ENCODE data around the gene CCM2. TPM values are rescaled to one million over a fixed set of nuclear protein-coding genes. Genes with fewer than 3 reads are reported as not detected.

CCM2 gene
- total and polyA plus RNA-seq, 2 of the 8 experiments (the other 6 are each of a cell fraction or from before 2014, with no cell fraction given), result 31.6 to 41.2 TPM

DNA sequence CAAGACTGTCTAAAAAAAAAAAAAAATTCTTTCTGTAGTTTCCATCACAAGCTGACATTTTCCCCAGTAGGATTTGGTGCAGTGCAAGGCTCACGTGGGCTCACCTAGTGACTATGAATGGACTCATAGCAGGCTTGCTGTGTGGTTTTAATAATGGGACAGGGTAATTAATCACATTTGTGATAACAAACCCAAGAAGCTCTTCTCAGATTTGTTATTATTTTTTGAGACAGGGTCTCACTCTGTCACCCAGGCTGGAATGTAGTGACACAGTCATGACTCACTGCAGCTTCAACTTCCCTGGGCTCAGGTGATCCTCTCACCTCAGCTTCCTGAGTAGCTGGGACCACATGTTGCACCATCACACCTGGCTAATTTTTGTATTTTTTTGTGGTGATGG, 48.7 kb downstream of the CCM2 start:
- no peak overlapping the region for H2BK120ac ChIP-seq (replicated peaks; ENCODE audit: low read depth, low read length)
- H3K4me3 ChIP-seq (ENCODE audit: extremely low read depth in 1 of 4, insufficient read depth in 2 of 4, low read depth in 3 of 4, low read length in 4 of 4), result no peak overlapping the region
- no peaks in the 10 kb centered on the region for H3K27me3 ChIP-seq (replicated peaks in 1 of 4; ENCODE audit: control insufficient read depth in 3 of 4, extremely low read depth in 1 of 4, insufficient read depth in 3 of 4, low read length in 3 of 4)
- peaks cover 0 to 3% (median 0%) of the 10 kb centered on the region in 4 experiments; a peak in 2 of 8 replicates for H3K36me3 ChIP-seq (ENCODE audit: control insufficient read depth in 2 of 4, insufficient read depth in 4 of 4, low read length in 3 of 4)
- no peak overlapping the region for H3K18ac ChIP-seq (ENCODE audit: extremely low read depth, low read length)
- FAIRE-seq (no peak), DNase-seq (ENCODE audit: low read depth in 1 of 2, low spot score in 2 of 2) (no peak)
- no peak overlapping the region for H2BK20ac ChIP-seq (ENCODE audit: low read length)
- no peaks in the 10 kb centered on the region; the same call in 1 of the 2 replicates for H3K79me1 ChIP-seq (ENCODE audit: low read depth, low read length)
- H2AFZ ChIP-seq (ENCODE audit: low read length), result no peak overlapping the region
- no peak overlapping the region for H3K4me2 ChIP-seq (ENCODE audit: insufficient read depth in 1 of 2, low read depth in 2 of 2, low read length in 2 of 2)
- TF ChIP-seq SRF (IDR thresholded peaks at IDR 0.05; ENCODE audit: low read depth, low read length) (no peak), ATF3 (IDR thresholded peaks at IDR 0.05; ENCODE audit: insufficient read depth, low read depth, low read length) (no peak), MAFK (IDR thresholded peaks at IDR 0.05; ENCODE audit: low read depth, low read length) (no peak), YY1 (IDR thresholded peaks at IDR 0.05; ENCODE audit: low read depth, low read length) (no peak), CEBPB (IDR thresholded peaks at IDR 0.05; ENCODE audit: low read depth, low read length) (no peak), SAP30 (IDR thresholded peaks at IDR 0.05; ENCODE audit: insufficient read depth, insufficient replicate concordance, low read length) (no peak), E2F6 (IDR thresholded peaks at IDR 0.05) (no peak), NANOG (IDR thresholded peaks at IDR 0.05; ENCODE audit: insufficient read depth, low read depth, low read length, poor library complexity, severe bottlenecking) (no peak)
- H3K56ac ChIP-seq (replicated peaks; ENCODE audit: insufficient read length, low read depth, low read length), result no peak overlapping the region
- H3K14ac ChIP-seq (ENCODE audit: insufficient read length), result no peak overlapping the region
- H2BK5ac ChIP-seq (ENCODE audit: low read depth, low read length), result no peak overlapping the region
- no peak overlapping the region for H3K4ac ChIP-seq (replicated peaks; ENCODE audit: insufficient read length, low read depth, low read length)
- no peak overlapping the region for H2BK15ac ChIP-seq (ENCODE audit: low read length)
- peaks cover 5 to 6% of the 10 kb centered on the region in 2 experiments for H4K20me1 ChIP-seq (replicated peaks in 1 of 2; ENCODE audit: control insufficient read depth in 1 of 2, insufficient read depth in 2 of 2, low read length in 2 of 2)
- H3K23me2 ChIP-seq (ENCODE audit: low read depth, low read length), result no peaks in the 10 kb centered on the region
- POLR2A ChIA-PET (ENCODE audit: partially characterized antibody), result interaction anchor here (0.9 to 1.2 kb wide), 2 partner anchors 55 to 86 kb away, joined by 3 read pairs; no protein-coding TSS in a partner anchor
- WGBS, 2 experiments (ENCODE audit: extremely low coverage in 1 of 2, insufficient coverage in 1 of 2, insufficient read length in 1 of 2, insufficient replicate concordance in 2 of 2, low coverage in 1 of 2, low lambda C conversion rate in 2 of 2, missing lambda C conversion rate in 1 of 2), result 91% methylated on average over 1 of the region's 1 CpG; no CpG with 5 or more reads in 1 of the 2 experiments
- CTCF ChIA-PET (ENCODE audit: partially characterized antibody), result interaction anchor here (1.1 to 1.7 kb wide), 2 partner anchors 10 to 74 kb away, joined by 3 to 5 read pairs; no protein-coding TSS in a partner anchor
- no peak overlapping the region for H4K5ac ChIP-seq (ENCODE audit: insufficient read length, low read depth, low read length)
- no peaks in the 10 kb centered on the region for H3K9me3 ChIP-seq (ENCODE audit: insufficient read depth in 2 of 2, low read depth in 1 of 2, low read length in 1 of 2)
- no peak overlapping the region for H4K8ac ChIP-seq (ENCODE audit: extremely low read depth, insufficient read depth, low read length)
- H3K27ac ChIP-seq (ENCODE audit: low read depth, low read length), result no peak overlapping the region
- no peak overlapping the region for H4K91ac ChIP-seq (replicated peaks; ENCODE audit: insufficient read length, low read length)
- no peak overlapping the region for H3K9ac ChIP-seq (replicated peaks in 1 of 4; ENCODE audit: extremely low read depth in 1 of 4, low read depth in 3 of 4, low read length in 3 of 4)
- no peak overlapping the region for H3K23ac ChIP-seq (ENCODE audit: insufficient read length)
- no peak overlapping the region for H2AK5ac ChIP-seq (ENCODE audit: low read depth, low read length)
- no peaks in the 10 kb centered on the region for H3K79me2 ChIP-seq (ENCODE audit: control insufficient read depth in 1 of 2, insufficient read depth in 2 of 2, low read length in 2 of 2)
- no peak overlapping the region for H2BK12ac ChIP-seq (ENCODE audit: low read depth, low read length)
- no peaks in the 10 kb centered on the region for H3K4me1 ChIP-seq (replicated peaks in 1 of 4; ENCODE audit: control insufficient read depth in 3 of 4, insufficient read depth in 4 of 4, low read length in 3 of 4)

All from H1 (cell line).